GM18517 (cell line): ENCODE measurements around the gene HYAL3.
"Not testable (repeated sequence)": the region's sequence is repeated elsewhere in the genome, so short reads cannot be mapped to it uniquely, and the experiment has no call there.

Source experiments
- ATAC-seq: cut with Tn5 transposase; IDR thresholded peaks from one replicate; pipeline ENCODE4 v1.9.1; 2021; ENCODE audit warnings: mild to moderate bottlenecking, moderate library complexity; ENCODE audit not compliant: unreplicated experiment

The HYAL3 gene

DNA sequence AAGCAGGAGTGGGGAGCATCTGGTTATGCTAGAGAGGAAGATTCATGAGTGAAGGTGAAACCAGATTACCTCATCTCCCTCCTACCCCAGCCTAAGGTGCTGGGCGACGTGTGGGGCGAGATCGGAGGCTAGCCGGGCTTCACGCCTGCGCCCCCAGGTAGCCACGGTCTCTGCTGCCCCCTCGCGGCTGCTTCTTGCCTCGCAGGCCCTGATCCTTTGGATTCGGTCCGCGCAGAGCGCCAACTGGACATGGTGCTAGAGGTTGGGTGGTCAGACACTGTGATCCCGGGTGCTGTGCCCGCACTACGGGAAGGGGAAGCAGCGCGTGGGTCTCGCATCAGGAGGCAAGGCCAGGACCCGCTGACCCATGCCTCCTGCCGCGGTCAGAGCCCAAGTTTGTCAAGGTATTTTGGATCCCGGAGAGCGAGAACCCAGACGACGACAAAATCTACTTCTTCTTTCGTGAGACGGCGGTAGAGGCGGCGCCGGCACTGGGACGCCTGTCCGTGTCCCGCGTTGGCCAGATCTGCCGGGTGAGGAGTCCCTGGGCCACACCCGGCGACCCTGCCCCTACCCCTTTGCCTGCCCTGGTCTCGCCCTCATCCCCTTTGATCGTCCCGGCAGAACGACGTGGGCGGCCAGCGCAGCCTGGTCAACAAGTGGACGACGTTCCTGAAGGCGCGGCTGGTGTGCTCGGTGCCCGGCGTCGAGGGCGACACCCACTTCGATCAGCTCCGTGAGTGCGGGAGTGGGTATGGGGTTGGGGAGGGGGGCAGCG, 26.1 kb downstream of the HYAL3 start:
- ATAC-seq: peak; percentile 88

DNA sequence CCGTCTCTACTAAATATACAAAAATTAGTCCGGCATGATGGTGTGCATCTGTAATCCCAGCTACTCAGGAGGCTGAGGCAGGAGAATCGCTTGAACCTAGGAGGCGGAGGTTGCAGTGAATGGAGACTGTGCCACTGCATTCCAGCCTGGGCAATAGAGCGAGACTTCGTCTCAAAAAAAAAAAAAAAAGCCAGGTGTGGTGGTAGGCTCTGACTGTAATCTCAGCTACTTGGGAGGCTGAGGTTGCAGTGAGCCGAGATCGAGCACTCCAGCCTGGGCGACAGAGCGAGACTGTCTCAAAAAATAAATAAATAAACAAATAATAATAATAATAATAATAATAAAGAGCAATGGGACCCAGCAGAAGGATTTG, 26.7 kb downstream of the HYAL3 start:
- ATAC-seq: not testable (repeated sequence)

GRCh38 chr3:50271314-50271936, 27.8 kb downstream of the HYAL3 start:
- ATAC-seq: no peak

GRCh38 chr3:50270422-50271224, 28.6 kb downstream of the HYAL3 start:
- ATAC-seq: no peak

DNA sequence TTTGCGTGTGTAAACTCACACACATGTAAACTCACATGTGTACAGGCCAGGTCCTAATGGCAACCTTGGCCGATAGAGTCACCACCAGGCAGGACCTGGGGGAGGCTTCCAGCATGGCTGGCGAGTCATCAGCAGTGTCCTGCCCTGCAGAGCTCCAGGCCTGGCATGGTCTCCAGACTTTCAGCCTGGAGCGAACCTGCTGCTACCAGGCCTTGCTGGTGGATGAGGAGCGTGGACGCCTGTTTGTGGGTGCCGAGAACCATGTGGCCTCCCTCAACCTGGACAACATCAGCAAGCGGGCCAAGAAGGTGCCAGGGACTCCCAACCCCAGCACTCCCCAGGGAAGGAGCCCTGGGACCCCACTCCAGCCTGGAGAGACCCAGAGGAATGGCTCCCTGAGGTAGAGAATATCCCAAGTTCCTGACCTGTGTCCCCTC, 29.2 kb downstream of the HYAL3 start:
- ATAC-seq: no peak

GRCh38 chr3:50269460-50269859, 29.7 kb downstream of the HYAL3 start:
- no peak for ATAC-seq

- no peak for ATAC-seq
These were observed 30.3 kb downstream of the HYAL3 start, which contains the start of gene SEMA3B for GRCh38 chr3:50268703-50269451. SEMA3B (plus strand) TSS chr3:50269147; CDS start chr3:50269241, 94 bp downstream.

GRCh38 chr3:50268276-50268675, 30.9 kb downstream of the HYAL3 start:
- no peak for ATAC-seq

DNA sequence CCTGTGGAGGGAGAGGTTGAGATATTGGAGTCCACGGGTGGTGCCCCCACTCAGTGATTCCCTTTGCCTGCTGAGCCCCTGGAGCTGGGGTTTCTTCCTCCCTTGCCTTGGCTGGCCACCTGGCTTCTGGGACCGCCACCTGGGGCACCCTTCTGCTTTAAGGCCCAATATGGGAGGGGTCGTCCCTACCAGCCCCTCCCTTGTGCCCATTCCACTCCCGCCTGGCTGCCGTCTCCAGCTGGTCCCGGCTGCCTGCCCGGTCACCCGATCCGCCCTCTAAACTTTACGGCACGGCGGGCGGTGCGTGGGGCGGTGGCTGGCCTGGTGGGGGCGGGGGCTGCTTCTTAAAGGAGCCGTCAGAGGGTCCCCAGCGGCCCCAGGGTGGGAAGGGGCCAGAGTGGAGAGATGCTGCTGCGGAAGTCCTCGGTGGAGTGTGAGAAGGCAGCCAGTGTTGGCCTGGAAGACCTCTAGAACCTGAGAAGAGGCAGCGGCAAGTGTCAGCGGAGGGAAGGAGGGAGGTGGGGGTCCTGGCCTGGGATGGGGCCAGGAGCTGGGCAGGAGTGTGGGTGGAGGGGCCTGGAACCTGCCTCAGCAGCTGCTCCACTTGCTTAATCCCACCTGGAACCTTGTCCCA, 31.8 kb downstream of the HYAL3 start:
- ATAC-seq: no peak

GRCh38 chr3:50266836-50267235, 32.4 kb downstream of the HYAL3 start:
- no peak for ATAC-seq

GRCh38 chr3:50266017-50266416, 33.2 kb downstream of the HYAL3 start:
- no peak for ATAC-seq

GRCh38 chr3:50265571-50265970, 33.6 kb downstream of the HYAL3 start:
- ATAC-seq: no peak

GRCh38 chr3:50264964-50265485, 34.2 kb downstream of the HYAL3 start:
- no peak for ATAC-seq

DNA sequence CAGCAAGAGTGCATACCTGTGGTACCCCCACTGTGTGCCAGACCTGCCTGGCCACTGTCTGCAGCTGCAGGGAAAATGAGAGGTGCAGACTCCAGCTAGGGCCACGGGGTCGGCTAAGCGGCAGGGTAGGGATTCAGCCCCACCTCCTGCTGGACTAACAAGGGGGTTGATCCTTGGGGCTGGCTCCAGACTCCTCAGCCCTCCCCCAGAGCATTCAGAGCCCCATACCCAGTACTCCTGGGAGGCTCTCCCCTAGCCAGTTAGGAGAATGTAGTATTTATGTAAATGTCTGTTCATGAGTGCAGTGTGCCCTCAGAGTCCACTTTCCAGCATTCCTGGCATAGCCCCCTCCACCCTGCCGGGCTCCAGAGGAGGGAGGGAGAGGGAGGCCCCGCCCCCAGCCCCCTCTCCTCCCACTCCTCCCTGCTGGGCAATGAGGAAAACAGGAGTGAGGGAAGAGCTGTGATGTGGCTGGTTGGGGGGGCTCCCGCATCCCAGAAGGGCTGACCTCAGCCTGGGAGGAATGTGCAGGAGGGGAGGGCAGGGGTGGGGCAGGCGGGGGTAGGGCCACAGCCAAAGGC, 34.7 kb downstream of the HYAL3 start:
- ATAC-seq: no peak

GRCh38 chr3:50263478-50264382, 35.5 kb downstream of the HYAL3 start:
- no peak for ATAC-seq

DNA sequence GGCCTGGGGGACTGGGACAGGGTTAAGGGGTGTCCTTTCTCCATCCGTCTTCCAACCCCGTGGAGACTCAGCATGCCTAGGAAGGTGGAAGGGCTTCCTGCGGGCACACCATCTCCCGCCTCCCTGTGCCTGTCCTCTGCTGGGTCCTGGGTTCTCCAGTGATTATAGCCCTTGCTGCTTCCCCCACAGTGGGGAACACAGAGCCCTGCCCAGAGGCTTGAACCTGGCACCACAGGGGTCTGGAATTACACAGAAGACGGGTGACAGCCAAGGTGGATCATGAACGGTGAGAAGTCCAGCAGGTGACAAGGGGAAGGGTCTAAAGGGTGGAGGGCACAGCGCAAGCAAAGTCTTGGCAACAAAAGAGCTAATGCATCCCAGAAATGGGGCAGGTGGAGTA, 36.4 kb downstream of the HYAL3 start:
- ATAC-seq: no peak

- ATAC-seq: not testable (repeated sequence)
These were observed 37.0 kb downstream of the HYAL3 start for GRCh38 chr3:50262200-50262599.

GRCh38 chr3:50261505-50261904, 37.7 kb downstream of the HYAL3 start:
- ATAC-seq: no peak

GRCh38 chr3:50260942-50261441, 38.2 kb downstream of the HYAL3 start:
- ATAC-seq: no peak
